ENCODE results near the gene NCBP3. TPM values are rescaled to one million over a fixed set of nuclear protein-coding genes. Genes with fewer than 3 reads are reported as not detected.

Gene NCBP3
- total RNA-seq, 2 experiments from 2014 or later = 35.9 to 44.6 TPM

GRCh38 chr17:3754066-3754457, 92.0 kb downstream of the NCBP3 start:
- ChIA-PET CTCF (interaction anchor here (0.8 to 3.1 kb wide), 4 partner anchors 13 to 74 kb away, joined by 3 to 24 read pairs (median 4); no protein-coding TSS in a partner anchor), POLR2A (no interaction called here)
- no peaks in the 10 kb centered on the region for H3K36me3 Mint-ChIP-seq (ENCODE audit: low read depth)

GRCh38 chr17:3753624-3754023, 92.4 kb downstream of the NCBP3 start:
- peaks cover 28% of the 10 kb centered on the region for H3K4me1 Mint-ChIP-seq
- no peaks in the 10 kb centered on the region for H3K36me3 Mint-ChIP-seq (ENCODE audit: low read depth)
- ChIA-PET CTCF (interaction anchor here (0.8 to 3.1 kb wide), 3 partner anchors 13 to 74 kb away, joined by 3 to 24 read pairs (median 5); no protein-coding TSS in a partner anchor), POLR2A (no interaction called here)
- no peaks in the 10 kb centered on the region for H3K9me3 Mint-ChIP-seq (ENCODE audit: low read depth)
- DNase-seq (no peak), ATAC-seq (no peak)
- H3K4me3 Mint-ChIP-seq = no peak overlapping the region
- intact Hi-C loops (cut with DNase I, micrococcal nuclease) = no loop called here
- no peak overlapping the region for H3K27ac Mint-ChIP-seq
- no peaks in the 10 kb centered on the region for H3K27me3 Mint-ChIP-seq

More at GRCh38 chr17:3754066-3754457, 92.0 kb downstream of the NCBP3 start:
- no peak for DNase-seq
- Mint-ChIP-seq H3K27me3 (no peaks in the 10 kb centered on the region), H3K4me1 (peaks cover 24% of the 10 kb centered on the region), H3K27ac (no peak overlapping the region), H3K9me3 (ENCODE audit: low read depth) (no peaks in the 10 kb centered on the region), H3K4me3 (no peak overlapping the region)
- intact Hi-C loops (cut with DNase I, micrococcal nuclease) = no loop called here
- ATAC-seq = no peak

Other genes with a start within 250 kb of the NCBP3 start
- 1 to 10 TPM; 1.8 to 2.7 TPM for gene TRPV1, start 236.8 kb downstream of the NCBP3 start, total RNA-seq
- gene SHPK, start 210.0 kb downstream of the NCBP3 start, total RNA-seq = 10 to 100 TPM; 12.5 to 15.0 TPM
- gene CTNS, start 209.5 kb downstream of the NCBP3 start, total RNA-seq = 10 to 100 TPM; 10.1 to 11.1 TPM
- 10 to 100 TPM; 12.0 to 14.6 TPM for gene TAX1BP3, start 177.7 kb downstream of the NCBP3 start, total RNA-seq
- 10 to 100 TPM; 43.6 to 44.3 TPM for gene EMC6, start 177.4 kb downstream of the NCBP3 start, total RNA-seq
- 10 to 100 TPM; 69.7 to 77.5 TPM for gene P2RX5, start 150.1 kb downstream of the NCBP3 start, total RNA-seq
- 10 to 100 TPM; 21.0 to 25.2 TPM for gene HASPIN, start 122.3 kb downstream of the NCBP3 start, total RNA-seq
- gene ITGAE, start 45.1 kb downstream of the NCBP3 start, total RNA-seq = 10 to 100 TPM; 20.9 to 41.1 TPM
- gene CAMKK1, start 46.8 kb upstream of the NCBP3 start, total RNA-seq = 1 to 10 TPM; 4.5 to 5.4 TPM
- gene P2RX1, start 70.2 kb upstream of the NCBP3 start, total RNA-seq = under 1 TPM; 0.72 to 0.89 TPM
- gene ATP2A3, start 118.2 kb upstream of the NCBP3 start, total RNA-seq = 10 to 100 TPM; 92.6 to 98.3 TPM